NT2/D1 (cell line): Measurements from ENCODE around the gene ZNF32.
"Not testable (repeated sequence)": the region's sequence is repeated elsewhere in the genome, so short reads cannot be mapped to it uniquely, and the experiment has no call there.

Experiments used
- DNase-seq: peaks from one replicate; pipeline ENCODE4 v3.0.0-alpha.2; 2011; ENCODE audit warnings: low read depth, low spot score
- H3K27me3 ChIP-seq: 2 replicates; pipeline ENCODE4 v1.6.0; 2011; ENCODE audit warnings: mild to moderate bottlenecking; ENCODE audit not compliant: insufficient read length, insufficient read depth
- H3K36me3 ChIP-seq: 2 replicates; pipeline ENCODE4 v1.6.1; 2011; ENCODE audit warnings: mild to moderate bottlenecking, low read length, mixed read lengths; ENCODE audit not compliant: insufficient read depth, insufficient read length
- H3K4me1 ChIP-seq: 2 replicates; pipeline ENCODE4 v1.5.1; 2011; ENCODE audit not compliant: insufficient read depth, insufficient read length
- H3K4me3 ChIP-seq: 2 replicates; pipeline ENCODE4 v1.5.1; 2011; ENCODE audit warnings: low read depth; ENCODE audit not compliant: insufficient read length
- H3K9ac ChIP-seq: 2 replicates; pipeline ENCODE4 v1.6.0; 2011; ENCODE audit warnings: low read depth; ENCODE audit not compliant: insufficient read length
- H3K9me3 ChIP-seq: 2 replicates; pipeline ENCODE4 v1.5.1; 2011; ENCODE audit warnings: mild to moderate bottlenecking, low read length; ENCODE audit not compliant: insufficient read depth
- SUZ12 ChIP-seq: IDR thresholded peaks from 2 replicates; pipeline ENCODE4 v1.6.1; 2011; ENCODE audit not compliant: insufficient read length, insufficient read depth; ENCODE audit errors: extremely low read depth
- YY1 ChIP-seq: IDR thresholded peaks from 2 replicates; pipeline ENCODE4 v1.6.1; 2011; ENCODE audit not compliant: insufficient read length, insufficient read depth
- ZNF274 ChIP-seq: IDR thresholded peaks from 2 replicates; pipeline ENCODE4 v1.6.1; 2011; ENCODE audit warnings: mild to moderate bottlenecking, low read depth, low read length

Gene ZNF32

DNA sequence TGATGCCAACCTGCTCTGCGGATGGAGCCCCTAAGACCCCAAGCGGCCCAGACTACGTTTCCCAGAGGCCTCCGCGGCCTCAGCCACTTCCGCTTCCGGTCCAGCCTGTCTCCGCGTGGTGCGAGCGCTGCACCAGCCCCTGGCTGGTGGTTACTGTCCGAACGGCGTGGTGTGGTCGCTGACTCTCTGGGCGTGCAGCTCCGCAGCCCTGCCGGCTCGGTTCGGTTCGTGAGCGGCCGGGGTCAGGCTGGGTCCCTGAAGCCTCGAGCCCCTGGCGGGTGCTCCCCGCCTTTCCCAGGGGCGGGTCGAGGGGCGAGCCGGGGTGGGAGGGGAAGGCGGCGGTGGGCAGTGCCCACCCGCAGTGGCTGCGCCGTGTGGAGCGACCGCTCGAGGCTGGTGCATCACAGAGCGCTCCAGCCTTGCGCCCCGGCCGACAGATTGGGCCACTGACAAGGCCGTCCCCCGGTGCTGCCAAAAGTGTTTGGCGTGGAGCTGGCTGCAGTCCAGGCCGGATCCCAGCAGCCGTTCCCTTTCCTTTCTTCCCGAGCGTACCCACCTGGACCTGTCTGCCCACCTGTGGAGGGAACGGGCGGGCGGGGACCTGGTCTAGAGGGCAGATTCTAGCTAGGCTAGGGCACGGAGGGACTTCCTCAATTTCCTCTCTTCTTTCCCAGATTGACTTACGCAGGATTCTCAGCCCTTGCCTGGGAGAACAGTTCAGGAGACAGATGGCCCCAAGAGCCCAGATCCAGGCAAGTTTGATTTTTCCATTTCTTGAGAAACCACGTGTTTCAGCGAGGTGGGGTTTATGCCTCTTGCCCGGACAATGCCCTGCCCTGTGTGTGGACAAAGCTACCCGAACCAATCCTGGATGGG lies 42.1 kb downstream of the ZNF32 start, which contains the start of gene ZNF485:
TSS of gene ZNF485 (plus strand) at position 116 of the 876 bp plus-strand sequence. CDS start at position 729, 613 bp downstream.
- Histone ChIP-seq H3K4me1 (no peaks in the 10 kb centered on the region), H3K27me3 (no peaks in the 10 kb centered on the region), H3K4me3 (peak within 1 kb of the TSS; percentile 75), H3K9ac (peak within 1 kb of the TSS; percentile 86), H3K36me3 (peaks cover 32% of the 10 kb centered on the region), H3K9me3 (peaks cover 9% of the 10 kb centered on the region)
- TF ChIP-seq ZNF274 (no peak), YY1 (no peak), SUZ12 (no peak)
- DNase-seq, result peak; percentile 44

DNA sequence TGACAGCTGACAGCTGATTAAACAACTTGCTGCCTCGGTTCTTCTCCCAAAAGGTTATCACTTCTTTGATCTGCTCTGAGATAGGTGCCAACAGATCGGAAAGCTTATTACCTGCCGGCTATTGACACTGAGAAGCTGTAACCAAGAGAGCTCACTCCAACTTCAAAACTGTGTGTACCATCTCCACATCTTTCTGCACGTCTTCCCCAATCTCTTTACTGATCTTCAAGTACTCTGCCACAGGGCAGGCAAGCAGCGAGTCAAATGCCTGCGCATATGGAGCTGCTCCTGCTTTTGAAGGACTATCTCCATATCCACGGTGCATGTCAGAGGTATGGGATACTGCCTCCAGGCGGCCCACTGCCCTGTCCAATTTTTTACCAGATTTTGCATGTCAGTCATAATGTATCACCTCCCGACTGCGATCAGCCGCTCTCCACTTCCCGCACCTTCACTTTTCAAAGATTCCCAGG lies 42.8 kb downstream of the ZNF32 start:
- no peak for DNase-seq
- Histone ChIP-seq H3K9ac (no peak overlapping the region), H3K4me1 (no peaks in the 10 kb centered on the region), H3K4me3 (peak overlapping the region; percentile 75), H3K36me3 (peaks cover 26% of the 10 kb centered on the region), H3K9me3 (peaks cover 8% of the 10 kb centered on the region), H3K27me3 (no peaks in the 10 kb centered on the region)
- TF ChIP-seq ZNF274 (no peak), SUZ12 (no peak), YY1 (no peak)

DNA sequence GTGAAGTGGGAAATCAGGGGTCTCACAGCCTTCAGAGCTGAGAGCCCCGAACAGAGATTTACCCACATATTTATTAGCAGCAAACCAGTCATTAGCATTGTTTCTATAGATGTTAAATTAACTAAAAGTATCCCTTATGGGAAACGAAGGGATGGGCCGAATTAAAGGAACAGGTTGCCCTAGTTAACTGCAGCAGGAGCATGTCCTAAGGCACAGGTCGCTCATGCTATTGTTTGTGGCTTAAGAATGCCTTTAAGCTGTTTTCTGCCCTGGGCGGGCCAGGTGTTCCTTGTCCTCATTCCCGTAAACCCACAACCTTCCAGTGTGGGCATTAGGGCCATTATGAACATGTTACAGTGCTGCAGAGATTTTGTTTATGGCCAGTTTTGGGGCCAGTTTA lies 47.1 kb downstream of the ZNF32 start:
- not testable (repeated sequence) for H3K4me3 ChIP-seq, H3K9me3 ChIP-seq, H3K27me3 ChIP-seq, H3K9ac ChIP-seq, H3K4me1 ChIP-seq, H3K36me3 ChIP-seq, DNase-seq

DNA sequence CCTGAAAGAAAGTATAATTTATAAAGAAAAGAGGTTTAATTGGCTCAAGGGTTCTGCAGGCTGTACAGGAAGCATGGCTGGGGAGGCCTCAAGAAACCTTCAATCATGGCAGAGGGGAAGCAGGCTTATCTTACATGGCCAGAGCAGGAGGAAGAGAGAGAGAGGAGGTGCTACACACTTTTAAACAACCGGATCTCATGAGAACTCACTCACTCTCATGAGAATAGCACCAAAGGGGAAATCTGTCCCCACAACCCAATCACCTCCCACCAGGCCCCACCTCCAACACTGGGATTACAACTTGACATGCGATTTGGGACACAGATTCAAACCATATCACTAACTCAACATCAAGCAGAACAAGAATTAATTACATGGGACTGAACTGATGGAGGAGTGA lies 49.3 kb downstream of the ZNF32 start:
- H3K4me3 ChIP-seq, result no peak overlapping the region
- DNase-seq, result no peak
- no peak for TF ChIP-seq ZNF274
- no peak for TF ChIP-seq SUZ12
- no peak for TF ChIP-seq YY1
- no peak overlapping the region for H3K9ac ChIP-seq
- H3K36me3 ChIP-seq, result no peaks in the 10 kb centered on the region
- H3K4me1 ChIP-seq, result no peaks in the 10 kb centered on the region
- peaks cover 6% of the 10 kb centered on the region for H3K9me3 ChIP-seq
- H3K27me3 ChIP-seq, result no peaks in the 10 kb centered on the region

DNA sequence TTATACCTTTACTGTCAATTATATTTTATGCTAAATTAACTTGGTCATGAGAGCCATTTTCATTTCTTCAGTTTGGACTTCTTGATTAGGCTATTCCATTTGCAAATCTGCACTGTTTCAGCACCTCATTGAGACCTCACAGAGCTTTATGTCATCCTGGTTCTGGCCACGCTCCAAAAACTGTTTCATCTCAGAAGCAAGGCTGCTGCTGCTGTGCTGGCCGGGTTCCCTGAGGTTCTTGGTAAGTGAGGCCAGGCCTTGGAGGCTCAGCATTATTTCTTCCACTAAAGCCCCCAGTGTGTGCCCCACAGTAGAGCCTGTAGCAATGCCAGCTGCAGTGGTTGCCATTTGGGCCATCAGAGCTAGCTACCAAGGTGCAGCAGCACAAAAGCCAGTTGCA lies 50.2 kb downstream of the ZNF32 start:
- Histone ChIP-seq H3K27me3 (no peaks in the 10 kb centered on the region), H3K36me3 (no peaks in the 10 kb centered on the region), H3K9me3 (peaks cover 13% of the 10 kb centered on the region), H3K9ac (no peak overlapping the region), H3K4me3 (no peak overlapping the region), H3K4me1 (no peaks in the 10 kb centered on the region)
- no peak for DNase-seq
- no peak for TF ChIP-seq SUZ12
- TF ChIP-seq ZNF274, result no peak
- TF ChIP-seq YY1, result no peak

DNA sequence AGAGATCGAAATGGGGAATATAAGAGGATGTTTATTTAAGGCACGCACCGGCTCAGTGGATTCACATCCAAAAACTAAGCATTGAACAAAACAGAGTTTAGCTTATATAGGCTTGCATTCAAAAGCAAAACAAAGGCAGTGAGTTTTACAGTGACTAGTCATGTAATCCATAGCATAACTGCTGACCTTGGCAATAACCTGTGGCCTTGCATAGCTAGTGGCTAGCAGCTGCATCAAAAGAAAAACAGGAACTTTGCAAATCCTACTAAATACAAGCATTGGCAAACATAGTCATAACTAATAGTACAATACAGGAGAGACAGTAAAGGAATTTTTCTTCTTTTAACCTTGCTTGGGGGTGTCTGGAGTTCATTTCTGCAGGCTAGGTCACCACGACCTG lies 52.1 kb downstream of the ZNF32 start:
- no peak for DNase-seq
- no peaks in the 10 kb centered on the region for H3K4me1 ChIP-seq
- no peak overlapping the region for H3K9ac ChIP-seq
- TF ChIP-seq YY1 (no peak), ZNF274 (no peak), SUZ12 (no peak)
- no peaks in the 10 kb centered on the region for H3K27me3 ChIP-seq
- H3K9me3 ChIP-seq, result peaks cover 25% of the 10 kb centered on the region
- no peak overlapping the region for H3K4me3 ChIP-seq
- H3K36me3 ChIP-seq, result no peaks in the 10 kb centered on the region

DNA sequence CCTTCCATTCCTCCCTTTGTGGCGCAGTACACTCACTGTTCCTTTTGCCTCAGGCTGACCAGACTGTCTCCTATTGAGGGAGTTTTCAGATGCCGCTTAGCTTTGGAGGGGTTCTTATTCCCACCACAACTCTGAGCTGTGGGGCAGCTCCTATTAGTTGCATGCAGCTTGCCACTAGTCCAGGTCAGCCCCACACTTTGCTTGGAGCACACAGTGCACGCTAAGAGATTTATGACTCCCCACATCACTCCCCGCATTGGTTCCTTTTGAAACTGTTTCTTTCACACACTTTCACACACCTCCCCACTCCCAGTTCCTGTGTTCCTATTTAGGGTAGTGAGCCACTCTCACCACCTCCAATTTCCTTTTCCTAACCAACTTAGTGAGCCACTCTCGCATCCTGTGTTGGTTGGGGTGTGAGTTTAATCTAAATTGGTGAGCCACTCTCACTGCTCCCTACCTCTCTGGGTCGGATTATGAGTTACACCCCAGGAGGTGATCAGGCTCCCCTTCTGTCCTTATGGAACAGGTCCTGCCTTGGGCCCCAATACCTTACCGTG lies 52.9 kb downstream of the ZNF32 start:
- Histone ChIP-seq H3K4me1 (no peaks in the 10 kb centered on the region), H3K4me3 (no peak overlapping the region), H3K27me3 (no peaks in the 10 kb centered on the region), H3K9me3 (peaks cover 20% of the 10 kb centered on the region; the same call in 1 of the 2 replicates), H3K9ac (no peak overlapping the region), H3K36me3 (no peaks in the 10 kb centered on the region)
- DNase-seq, result no peak
- no peak for TF ChIP-seq SUZ12
- no peak for TF ChIP-seq YY1
- no peak for TF ChIP-seq ZNF274
